Measurements from ENCODE around the gene AIFM1.

DNA sequence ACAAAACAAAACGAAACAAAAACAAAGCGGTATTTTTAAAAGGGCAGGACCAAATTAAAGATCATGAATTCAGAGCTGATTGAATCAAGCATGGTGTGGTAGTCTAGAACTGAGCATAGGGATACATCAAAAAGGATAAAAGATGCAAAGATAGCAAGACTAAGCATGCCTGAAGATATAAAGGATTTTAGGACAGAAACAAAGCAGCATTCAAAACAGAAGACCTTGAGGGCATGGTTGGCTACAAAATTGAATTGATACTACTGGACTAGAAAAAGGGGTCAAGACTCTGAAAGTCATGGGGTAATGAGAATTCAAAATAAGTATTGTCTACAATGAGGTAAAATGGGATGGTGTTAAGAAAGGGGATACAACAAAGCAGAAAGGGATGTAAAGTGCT lies 47.7 kb upstream of the AIFM1 start:
- no peak for TF ChIP-seq RAD21 (IDR thresholded peaks at IDR 0.05)
- TF ChIP-seq, protein P1, sequence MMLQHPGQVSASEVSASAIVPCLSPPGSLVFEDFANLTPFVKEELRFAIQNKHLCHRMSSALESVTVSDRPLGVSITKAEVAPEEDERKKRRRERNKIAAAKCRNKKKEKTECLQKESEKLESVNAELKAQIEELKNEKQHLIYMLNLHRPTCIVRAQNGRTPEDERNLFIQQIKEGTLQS (IDR thresholded peaks at IDR 0.05), result no peak
- TF ChIP-seq, protein P2, sequence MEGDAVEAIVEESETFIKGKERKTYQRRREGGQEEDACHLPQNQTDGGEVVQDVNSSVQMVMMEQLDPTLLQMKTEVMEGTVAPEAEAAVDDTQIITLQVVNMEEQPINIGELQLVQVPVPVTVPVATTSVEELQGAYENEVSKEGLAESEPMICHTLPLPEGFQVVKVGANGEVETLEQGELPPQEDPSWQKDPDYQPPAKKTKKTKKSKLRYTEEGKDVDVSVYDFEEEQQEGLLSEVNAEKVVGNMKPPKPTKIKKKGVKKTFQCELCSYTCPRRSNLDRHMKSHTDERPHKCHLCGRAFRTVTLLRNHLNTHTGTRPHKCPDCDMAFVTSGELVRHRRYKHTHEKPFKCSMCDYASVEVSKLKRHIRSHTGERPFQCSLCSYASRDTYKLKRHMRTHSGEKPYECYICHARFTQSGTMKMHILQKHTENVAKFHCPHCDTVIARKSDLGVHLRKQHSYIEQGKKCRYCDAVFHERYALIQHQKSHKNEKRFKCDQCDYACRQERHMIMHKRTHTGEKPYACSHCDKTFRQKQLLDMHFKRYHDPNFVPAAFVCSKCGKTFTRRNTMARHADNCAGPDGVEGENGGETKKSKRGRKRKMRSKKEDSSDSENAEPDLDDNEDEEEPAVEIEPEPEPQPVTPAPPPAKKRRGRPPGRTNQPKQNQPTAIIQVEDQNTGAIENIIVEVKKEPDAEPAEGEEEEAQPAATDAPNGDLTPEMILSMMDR (IDR thresholded peaks at IDR 0.05; ENCODE audit: low read depth, low read length, missing input control), result no peak
- TF ChIP-seq TAF1 (conservative IDR thresholded peaks at IDR 0.05), result no peak
- TF ChIP-seq JUND (IDR thresholded peaks at IDR 0.05), result no peak

Data from liver (tissue), 3 donors.